ENCODE data around the gene BIN1. TPM values are rescaled to one million over a fixed set of nuclear protein-coding genes. Genes with fewer than 3 reads are reported as not detected.

BIN1 gene
- total RNA-seq, 1 experiment from 2014 or later = 198 TPM

- BruUV-seq (replicated peaks) = no TSS peak
- Mint-ChIP-seq H3K9me3 (ENCODE audit: unreplicated experiment) (no peaks in the 10 kb centered on the region), H3K27ac (ENCODE audit: unreplicated experiment) (no peak overlapping the region), H3K27me3 (ENCODE audit: insufficient read depth, unreplicated experiment) (no peaks in the 10 kb centered on the region), H3K4me1 (ENCODE audit: low read depth, unreplicated experiment) (peaks cover 31% of the 10 kb centered on the region), H3K36me3 (ENCODE audit: insufficient read depth, unreplicated experiment) (peaks cover 9% of the 10 kb centered on the region), H3K4me3 (ENCODE audit: unreplicated experiment) (no peak overlapping the region)
- no peaks in the 10 kb centered on the region for H3K9me3 ChIP-seq
- DNase-seq = no peak
- no peaks in the 10 kb centered on the region for H3K27me3 ChIP-seq (replicated peaks; ENCODE audit: control insufficient read depth, insufficient read depth, low read length)
- ChIA-PET POLR2A (no interaction called here), CTCF (no interaction called here)
- peaks cover 1% of the 10 kb centered on the region for H3K36me3 ChIP-seq (ENCODE audit: control insufficient read depth, insufficient read depth, low read length)
- no peak overlapping the region for H3K4me3 ChIP-seq (ENCODE audit: low read depth, low read length)
- H3K4me1 ChIP-seq = peaks cover 59% of the 10 kb centered on the region
- intact Hi-C loops (cut with micrococcal nuclease; ENCODE audit: unreplicated experiment) = no loop called here
- TF ChIP-seq, protein P1, sequence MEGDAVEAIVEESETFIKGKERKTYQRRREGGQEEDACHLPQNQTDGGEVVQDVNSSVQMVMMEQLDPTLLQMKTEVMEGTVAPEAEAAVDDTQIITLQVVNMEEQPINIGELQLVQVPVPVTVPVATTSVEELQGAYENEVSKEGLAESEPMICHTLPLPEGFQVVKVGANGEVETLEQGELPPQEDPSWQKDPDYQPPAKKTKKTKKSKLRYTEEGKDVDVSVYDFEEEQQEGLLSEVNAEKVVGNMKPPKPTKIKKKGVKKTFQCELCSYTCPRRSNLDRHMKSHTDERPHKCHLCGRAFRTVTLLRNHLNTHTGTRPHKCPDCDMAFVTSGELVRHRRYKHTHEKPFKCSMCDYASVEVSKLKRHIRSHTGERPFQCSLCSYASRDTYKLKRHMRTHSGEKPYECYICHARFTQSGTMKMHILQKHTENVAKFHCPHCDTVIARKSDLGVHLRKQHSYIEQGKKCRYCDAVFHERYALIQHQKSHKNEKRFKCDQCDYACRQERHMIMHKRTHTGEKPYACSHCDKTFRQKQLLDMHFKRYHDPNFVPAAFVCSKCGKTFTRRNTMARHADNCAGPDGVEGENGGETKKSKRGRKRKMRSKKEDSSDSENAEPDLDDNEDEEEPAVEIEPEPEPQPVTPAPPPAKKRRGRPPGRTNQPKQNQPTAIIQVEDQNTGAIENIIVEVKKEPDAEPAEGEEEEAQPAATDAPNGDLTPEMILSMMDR (IDR thresholded peaks at IDR 0.05; ENCODE audit: insufficient read depth in 1 of 2, low read depth in 1 of 2, low read length in 1 of 2, severe bottlenecking in 1 of 2, unreplicated experiment in 1 of 2) = no peak
These were observed 18.9 kb upstream of the BIN1 start for GRCh38 chr2:127125821-127126220.

DNA sequence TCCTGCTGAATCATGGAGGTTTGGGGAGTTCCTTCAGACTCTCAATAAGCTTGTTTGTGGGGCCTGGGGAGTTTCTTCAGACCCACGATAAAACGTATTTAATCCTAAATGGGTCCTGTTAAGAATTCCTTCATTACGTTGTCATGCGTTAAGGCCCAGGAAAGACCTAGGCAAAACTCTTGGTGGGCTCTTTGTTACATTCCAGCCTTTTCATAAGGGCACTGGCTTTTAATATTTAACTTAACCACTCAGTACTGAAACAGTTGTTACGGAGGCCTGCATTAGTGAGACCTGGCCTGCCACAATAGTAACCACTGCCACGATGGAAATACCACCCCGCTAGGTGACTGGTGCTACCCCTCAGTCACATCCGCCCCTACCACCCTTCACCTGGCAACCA, 17.5 kb upstream of the BIN1 start:
- H3K27ac Mint-ChIP-seq (ENCODE audit: unreplicated experiment) = peak overlapping the region; percentile 74
- Histone ChIP-seq H3K36me3 (ENCODE audit: control insufficient read depth, insufficient read depth, low read length) (peaks cover 1% of the 10 kb centered on the region), H3K9me3 (no peaks in the 10 kb centered on the region), H3K4me3 (ENCODE audit: low read depth, low read length) (no peak overlapping the region), H3K4me1 (peaks cover 63% of the 10 kb centered on the region), H3K27me3 (replicated peaks; ENCODE audit: control insufficient read depth, insufficient read depth, low read length) (no peaks in the 10 kb centered on the region)
- CTCF ChIA-PET = no interaction called here
- no peaks in the 10 kb centered on the region for H3K9me3 Mint-ChIP-seq (ENCODE audit: unreplicated experiment)
- TF ChIP-seq, protein P1 (IDR thresholded peaks at IDR 0.05; ENCODE audit: insufficient read depth in 1 of 2, low read depth in 1 of 2, low read length in 1 of 2, severe bottlenecking in 1 of 2, unreplicated experiment in 1 of 2) = no peak
- H3K4me3 Mint-ChIP-seq (ENCODE audit: unreplicated experiment) = no peak overlapping the region
- peak; percentile 36 to 66 for DNase-seq
- no peaks in the 10 kb centered on the region for H3K27me3 Mint-ChIP-seq (ENCODE audit: insufficient read depth, unreplicated experiment)
- POLR2A ChIA-PET = interaction anchor here (0.7 to 1.2 kb wide), 2 partner anchors 9 to 20 kb away, joined by 3 to 7 read pairs; no protein-coding TSS in a partner anchor
- no TSS peak for BruUV-seq (replicated peaks)
- intact Hi-C loops (cut with micrococcal nuclease; ENCODE audit: unreplicated experiment) = no loop called here
- H3K36me3 Mint-ChIP-seq (ENCODE audit: insufficient read depth, unreplicated experiment) = peaks cover 9% of the 10 kb centered on the region
- peaks cover 35% of the 10 kb centered on the region for H3K4me1 Mint-ChIP-seq (ENCODE audit: low read depth, unreplicated experiment)

DNA sequence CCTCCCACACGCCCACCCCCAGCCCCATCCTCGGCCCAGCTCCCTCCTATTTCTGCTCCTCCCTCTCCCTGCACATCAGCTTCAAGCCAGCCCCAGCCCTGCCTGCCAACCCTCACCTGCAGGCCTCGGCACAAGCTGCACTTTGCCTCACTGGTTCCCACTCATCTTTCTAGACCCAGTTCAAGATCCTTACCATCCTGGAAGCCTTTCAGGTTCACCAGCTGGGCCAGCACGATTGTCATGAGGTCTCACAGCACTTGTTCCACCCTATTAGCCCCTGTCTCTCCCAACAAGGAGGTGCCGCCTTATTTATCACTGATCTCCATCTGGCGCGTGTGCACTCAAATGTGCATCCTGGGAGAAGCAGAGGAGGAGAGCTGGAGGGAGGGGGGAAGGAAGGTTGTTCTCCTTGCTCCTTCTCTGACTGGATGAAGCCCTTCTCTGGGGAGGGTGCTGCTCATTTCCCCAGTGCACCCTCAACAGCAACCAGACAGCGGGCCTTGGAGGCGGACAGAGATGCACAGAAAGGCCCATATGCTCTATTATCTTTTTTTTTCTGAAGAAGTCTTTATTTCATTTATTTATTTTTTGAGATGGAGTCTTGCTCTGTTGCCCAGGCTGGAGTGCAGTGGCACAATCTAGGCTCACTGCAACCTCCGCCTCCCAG, 15.5 kb upstream of the BIN1 start:
- H3K27me3 ChIP-seq (replicated peaks; ENCODE audit: control insufficient read depth, insufficient read depth, low read length) = no peaks in the 10 kb centered on the region
- ChIA-PET CTCF (interaction anchor here (1.1 kb wide), 1 partner anchor 75 kb away, joined by 4 read pairs; no protein-coding TSS in a partner anchor), POLR2A (no interaction called here)
- peaks cover 75% of the 10 kb centered on the region for H3K4me1 ChIP-seq
- no peaks in the 10 kb centered on the region for H3K9me3 ChIP-seq
- Mint-ChIP-seq H3K9me3 (ENCODE audit: unreplicated experiment) (no peaks in the 10 kb centered on the region), H3K36me3 (ENCODE audit: insufficient read depth, unreplicated experiment) (peaks cover 9% of the 10 kb centered on the region), H3K27me3 (ENCODE audit: insufficient read depth, unreplicated experiment) (no peaks in the 10 kb centered on the region), H3K4me3 (ENCODE audit: unreplicated experiment) (no peak overlapping the region), H3K4me1 (ENCODE audit: low read depth, unreplicated experiment) (peaks cover 46% of the 10 kb centered on the region), H3K27ac (ENCODE audit: unreplicated experiment) (peak overlapping the region; percentile 55)
- H3K4me3 ChIP-seq (ENCODE audit: low read depth, low read length) = no peak overlapping the region
- BruUV-seq (replicated peaks) = no TSS peak
- TF ChIP-seq, protein P1 (IDR thresholded peaks at IDR 0.05; ENCODE audit: insufficient read depth in 1 of 2, low read depth in 1 of 2, low read length in 1 of 2, severe bottlenecking in 1 of 2, unreplicated experiment in 1 of 2) = no peak
- no peaks in the 10 kb centered on the region; the same call in none of the 2 replicates for H3K36me3 ChIP-seq (ENCODE audit: control insufficient read depth, insufficient read depth, low read length)
- intact Hi-C loops (cut with micrococcal nuclease; ENCODE audit: unreplicated experiment) = no loop called here
- DNase-seq = no peak

Data from Caco-2 (cell line).